ENCODE measurements around the gene GPANK1. TPM values are rescaled to one million over a fixed set of nuclear protein-coding genes. Genes with fewer than 3 reads are reported as not detected.

Gene GPANK1
- total and polyA plus RNA-seq, 2 of the 13 experiments (the other 11 are each of a cell fraction or from before 2014, with no cell fraction given): 15.4 to 22.8 TPM

- TF ChIP-seq, protein P1, sequence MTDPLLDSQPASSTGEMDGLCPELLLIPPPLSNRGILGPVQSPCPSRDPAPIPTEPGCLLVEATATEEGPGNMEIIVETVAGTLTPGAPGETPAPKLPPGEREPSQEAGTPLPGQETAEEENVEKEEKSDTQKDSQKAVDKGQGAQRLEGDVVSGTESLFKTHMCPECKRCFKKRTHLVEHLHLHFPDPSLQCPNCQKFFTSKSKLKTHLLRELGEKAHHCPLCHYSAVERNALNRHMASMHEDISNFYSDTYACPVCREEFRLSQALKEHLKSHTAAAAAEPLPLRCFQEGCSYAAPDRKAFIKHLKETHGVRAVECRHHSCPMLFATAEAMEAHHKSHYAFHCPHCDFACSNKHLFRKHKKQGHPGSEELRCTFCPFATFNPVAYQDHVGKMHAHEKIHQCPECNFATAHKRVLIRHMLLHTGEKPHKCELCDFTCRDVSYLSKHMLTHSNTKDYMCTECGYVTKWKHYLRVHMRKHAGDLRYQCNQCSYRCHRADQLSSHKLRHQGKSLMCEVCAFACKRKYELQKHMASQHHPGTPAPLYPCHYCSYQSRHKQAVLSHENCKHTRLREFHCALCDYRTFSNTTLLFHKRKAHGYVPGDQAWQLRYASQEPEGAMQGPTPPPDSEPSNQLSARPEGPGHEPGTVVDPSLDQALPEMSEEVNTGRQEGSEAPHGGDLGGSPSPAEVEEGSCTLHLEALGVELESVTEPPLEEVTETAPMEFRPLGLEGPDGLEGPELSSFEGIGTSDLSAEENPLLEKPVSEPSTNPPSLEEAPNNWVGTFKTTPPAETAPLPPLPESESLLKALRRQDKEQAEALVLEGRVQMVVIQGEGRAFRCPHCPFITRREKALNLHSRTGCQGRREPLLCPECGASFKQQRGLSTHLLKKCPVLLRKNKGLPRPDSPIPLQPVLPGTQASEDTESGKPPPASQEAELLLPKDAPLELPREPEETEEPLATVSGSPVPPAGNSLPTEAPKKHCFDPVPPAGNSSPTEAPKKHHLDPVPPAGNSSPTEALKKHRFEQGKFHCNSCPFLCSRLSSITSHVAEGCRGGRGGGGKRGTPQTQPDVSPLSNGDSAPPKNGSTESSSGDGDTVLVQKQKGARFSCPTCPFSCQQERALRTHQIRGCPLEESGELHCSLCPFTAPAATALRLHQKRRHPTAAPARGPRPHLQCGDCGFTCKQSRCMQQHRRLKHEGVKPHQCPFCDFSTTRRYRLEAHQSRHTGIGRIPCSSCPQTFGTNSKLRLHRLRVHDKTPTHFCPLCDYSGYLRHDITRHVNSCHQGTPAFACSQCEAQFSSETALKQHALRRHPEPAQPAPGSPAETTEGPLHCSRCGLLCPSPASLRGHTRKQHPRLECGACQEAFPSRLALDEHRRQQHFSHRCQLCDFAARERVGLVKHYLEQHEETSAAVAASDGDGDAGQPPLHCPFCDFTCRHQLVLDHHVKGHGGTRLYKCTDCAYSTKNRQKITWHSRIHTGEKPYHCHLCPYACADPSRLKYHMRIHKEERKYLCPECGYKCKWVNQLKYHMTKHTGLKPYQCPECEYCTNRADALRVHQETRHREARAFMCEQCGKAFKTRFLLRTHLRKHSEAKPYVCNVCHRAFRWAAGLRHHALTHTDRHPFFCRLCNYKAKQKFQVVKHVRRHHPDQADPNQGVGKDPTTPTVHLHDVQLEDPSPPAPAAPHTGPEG (CRISPR knock-in tag; IDR thresholded peaks at IDR 0.05): no peak
- no peak; the same call in none of the 2 replicates for TF ChIP-seq KLF15 (CRISPR knock-in tag; IDR thresholded peaks at IDR 0.05; ENCODE audit: borderline replicate concordance)
- no peak for TF ChIP-seq ARID2 (CRISPR knock-in tag; IDR thresholded peaks at IDR 0.05; ENCODE audit: borderline replicate concordance)
- TF ChIP-seq ZC3H4 (CRISPR knock-in tag; IDR thresholded peaks at IDR 0.05; ENCODE audit: borderline replicate concordance): peak; percentile 49; the same call in 1 of the 2 replicates
- no peak for TF ChIP-seq DR1 (CRISPR knock-in tag; IDR thresholded peaks at IDR 0.05)
- no peak for TF ChIP-seq THAP11 (CRISPR knock-in tag; IDR thresholded peaks at IDR 0.05)
- peak; percentile 13; the same call in 1 of the 2 replicates for TF ChIP-seq TBX2 (CRISPR knock-in tag; IDR thresholded peaks at IDR 0.05; ENCODE audit: borderline replicate concordance)
- no peak for TF ChIP-seq SRSF1 (optimal IDR thresholded peaks at IDR 0.05; ENCODE audit: low read depth, low read length)
- TF ChIP-seq ZKSCAN8 (CRISPR knock-in tag; IDR thresholded peaks at IDR 0.05; ENCODE audit: borderline replicate concordance): 0 out of 2 replicates have a peak, but pooled peaks have one; percentile 41
- TF ChIP-seq ELF1 (CRISPR knock-in tag; IDR thresholded peaks at IDR 0.05): peak; percentile 61; the same call in 1 of the 2 replicates
- peak; percentile 10; the same call in 1 of the 2 replicates for TF ChIP-seq THRA (CRISPR knock-in tag; IDR thresholded peaks at IDR 0.05; ENCODE audit: borderline replicate concordance)
- no peak for TF ChIP-seq ATAD3A (CRISPR knock-in tag; IDR thresholded peaks at IDR 0.05)
- TF ChIP-seq POLR2G (IDR thresholded peaks at IDR 0.05; ENCODE audit: low read depth, low read length): peak; percentile 93
- no peak for TF ChIP-seq HMG20B (CRISPR knock-in tag; conservative IDR thresholded peaks at IDR 0.05)
- TF ChIP-seq PITX1 (CRISPR knock-in tag; IDR thresholded peaks at IDR 0.05): peak; percentile 25; the same call in 1 of the 2 replicates
- TF ChIP-seq ZNF280D (CRISPR knock-in tag; IDR thresholded peaks at IDR 0.05): no peak
- TF ChIP-seq HOMEZ (CRISPR knock-in tag; IDR thresholded peaks at IDR 0.05; ENCODE audit: low read depth): no peak
Measured at GRCh38 chr6:31652925-31653724, 11.7 kb downstream of the GPANK1 start (continued).

Measured in HepG2 (cell line).